ENCODE results near the gene USH2A.

The USH2A gene

DNA sequence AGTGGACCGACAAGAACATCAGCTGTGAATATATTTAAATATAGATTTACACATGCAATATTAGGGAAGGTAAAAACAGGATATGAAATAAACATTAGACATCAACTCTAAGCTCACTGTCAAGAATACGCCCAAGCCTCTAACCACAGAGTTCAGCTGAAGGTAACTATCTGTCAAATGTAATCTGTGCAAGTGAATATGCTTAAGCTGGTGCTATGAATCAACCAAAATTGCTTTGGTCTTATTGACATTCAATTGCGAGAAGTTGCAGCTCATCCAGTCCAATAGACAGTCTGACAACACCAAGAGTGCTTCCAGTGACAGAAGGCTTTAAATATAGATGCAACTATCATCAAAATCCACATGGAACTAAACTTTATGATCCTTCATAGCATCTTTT is 32.3 kb downstream of the USH2A start:
- TF ChIP-seq, protein P1, sequence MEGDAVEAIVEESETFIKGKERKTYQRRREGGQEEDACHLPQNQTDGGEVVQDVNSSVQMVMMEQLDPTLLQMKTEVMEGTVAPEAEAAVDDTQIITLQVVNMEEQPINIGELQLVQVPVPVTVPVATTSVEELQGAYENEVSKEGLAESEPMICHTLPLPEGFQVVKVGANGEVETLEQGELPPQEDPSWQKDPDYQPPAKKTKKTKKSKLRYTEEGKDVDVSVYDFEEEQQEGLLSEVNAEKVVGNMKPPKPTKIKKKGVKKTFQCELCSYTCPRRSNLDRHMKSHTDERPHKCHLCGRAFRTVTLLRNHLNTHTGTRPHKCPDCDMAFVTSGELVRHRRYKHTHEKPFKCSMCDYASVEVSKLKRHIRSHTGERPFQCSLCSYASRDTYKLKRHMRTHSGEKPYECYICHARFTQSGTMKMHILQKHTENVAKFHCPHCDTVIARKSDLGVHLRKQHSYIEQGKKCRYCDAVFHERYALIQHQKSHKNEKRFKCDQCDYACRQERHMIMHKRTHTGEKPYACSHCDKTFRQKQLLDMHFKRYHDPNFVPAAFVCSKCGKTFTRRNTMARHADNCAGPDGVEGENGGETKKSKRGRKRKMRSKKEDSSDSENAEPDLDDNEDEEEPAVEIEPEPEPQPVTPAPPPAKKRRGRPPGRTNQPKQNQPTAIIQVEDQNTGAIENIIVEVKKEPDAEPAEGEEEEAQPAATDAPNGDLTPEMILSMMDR (conservative IDR thresholded peaks at IDR 0.05; ENCODE audit: low read length), result no peak
- no peak for TF ChIP-seq EZH2phosphoT487 (IDR thresholded peaks at IDR 0.05; ENCODE audit: borderline replicate concordance)

DNA sequence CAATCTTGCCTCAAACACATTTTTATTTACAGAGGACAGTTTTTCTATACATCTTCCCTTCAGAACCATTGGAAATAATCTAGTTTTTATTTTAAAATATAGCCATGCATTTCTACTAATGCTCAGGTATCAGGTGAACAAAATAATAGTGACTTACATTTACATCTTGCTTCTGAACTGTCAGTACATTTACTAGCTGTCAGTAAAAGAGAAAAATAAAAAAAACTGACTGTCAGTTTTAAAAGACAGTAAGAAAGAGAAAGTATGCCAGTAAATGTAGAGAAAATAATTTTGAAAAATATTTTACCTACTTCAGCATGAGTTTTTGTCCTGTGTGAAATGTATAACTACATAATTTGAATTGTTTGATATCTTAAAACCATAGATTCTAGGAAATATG is 33.5 kb downstream of the USH2A start:
- Histone ChIP-seq H3K9ac (ENCODE audit: low read depth, low read length, poor library complexity, severe bottlenecking) (no peak overlapping the region), H2AFZ (ENCODE audit: low read length) (no peak overlapping the region), H4K20me1 (ENCODE audit: insufficient read depth, low read length, poor library complexity, severe bottlenecking) (no peaks in the 10 kb centered on the region), H3K79me2 (ENCODE audit: insufficient read depth, low read length) (no peaks in the 10 kb centered on the region), H3K4me1 (ENCODE audit: insufficient read depth, low read length, poor library complexity, severe bottlenecking) (no peaks in the 10 kb centered on the region), H3K36me3 (ENCODE audit: insufficient read depth, low read length) (no peaks in the 10 kb centered on the region), H3K9me3 (ENCODE audit: insufficient read depth, low read depth, low read length) (no peaks in the 10 kb centered on the region), H3K4me2 (ENCODE audit: low read depth, low read length, poor library complexity, severe bottlenecking) (no peak overlapping the region), H3K9me2 (replicated peaks; ENCODE audit: low read depth, low read length) (no peaks in the 10 kb centered on the region), H3F3A (ENCODE audit: low read depth) (no peaks in the 10 kb centered on the region), H3K27me3 (ENCODE audit: insufficient read depth, low read length, poor library complexity, severe bottlenecking) (no peaks in the 10 kb centered on the region), H3K4me3 (ENCODE audit: low read length, poor library complexity, severe bottlenecking) (no peak overlapping the region)
- TF ChIP-seq EZH2phosphoT487 (IDR thresholded peaks at IDR 0.05; ENCODE audit: borderline replicate concordance), result no peak
- TF ChIP-seq, protein P1 (conservative IDR thresholded peaks at IDR 0.05; ENCODE audit: low read length), result no peak

More for the DNA sequence above, 32.3 kb downstream of the USH2A start:
- H2AFZ ChIP-seq (ENCODE audit: low read length), result no peak overlapping the region
- H3K9ac ChIP-seq (ENCODE audit: low read depth, low read length, poor library complexity, severe bottlenecking), result no peak overlapping the region
- H3K4me1 ChIP-seq (ENCODE audit: insufficient read depth, low read length, poor library complexity, severe bottlenecking), result no peaks in the 10 kb centered on the region
- no peaks in the 10 kb centered on the region for H3K79me2 ChIP-seq (ENCODE audit: insufficient read depth, low read length)
- no peaks in the 10 kb centered on the region for H4K20me1 ChIP-seq (ENCODE audit: insufficient read depth, low read length, poor library complexity, severe bottlenecking)
- H3K4me2 ChIP-seq (ENCODE audit: low read depth, low read length, poor library complexity, severe bottlenecking), result no peak overlapping the region
- no peaks in the 10 kb centered on the region for H3K9me3 ChIP-seq (ENCODE audit: insufficient read depth, low read depth, low read length)
- H3K36me3 ChIP-seq (ENCODE audit: insufficient read depth, low read length), result no peaks in the 10 kb centered on the region
- H3K27me3 ChIP-seq (ENCODE audit: insufficient read depth, low read length, poor library complexity, severe bottlenecking), result no peaks in the 10 kb centered on the region
- no peaks in the 10 kb centered on the region for H3F3A ChIP-seq (ENCODE audit: low read depth)
- no peak overlapping the region for H3K4me3 ChIP-seq (ENCODE audit: low read length, poor library complexity, severe bottlenecking)
- H3K9me2 ChIP-seq (replicated peaks; ENCODE audit: low read depth, low read length), result no peaks in the 10 kb centered on the region

DNA sequence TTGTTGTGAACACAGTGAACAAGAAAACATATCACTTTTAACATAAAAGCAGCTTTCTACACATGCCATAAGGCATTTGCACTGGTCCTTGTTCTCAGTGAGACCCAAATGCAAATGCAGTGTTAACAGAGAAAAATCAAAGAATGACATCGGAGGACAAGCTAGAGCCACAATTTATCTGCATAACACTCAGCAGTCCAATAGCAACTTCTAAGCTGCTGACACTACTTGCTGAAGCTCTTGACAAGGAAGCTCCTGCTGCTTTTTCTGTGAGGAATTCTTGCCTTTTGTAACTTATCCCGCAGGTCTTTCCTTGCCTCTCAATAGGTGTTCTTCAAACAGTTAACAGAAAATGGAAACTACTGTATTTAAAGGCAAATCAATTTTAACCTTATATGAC is 34.7 kb downstream of the USH2A start:
- H4K20me1 ChIP-seq (ENCODE audit: insufficient read depth, low read length, poor library complexity, severe bottlenecking), result no peaks in the 10 kb centered on the region
- no peaks in the 10 kb centered on the region for H3K27me3 ChIP-seq (ENCODE audit: insufficient read depth, low read length, poor library complexity, severe bottlenecking)
- no peaks in the 10 kb centered on the region for H3K79me2 ChIP-seq (ENCODE audit: insufficient read depth, low read length)
- H3K36me3 ChIP-seq (ENCODE audit: insufficient read depth, low read length), result no peaks in the 10 kb centered on the region
- H3K4me2 ChIP-seq (ENCODE audit: low read depth, low read length, poor library complexity, severe bottlenecking), result no peak overlapping the region
- H2AFZ ChIP-seq (ENCODE audit: low read length), result no peak overlapping the region
- no peaks in the 10 kb centered on the region for H3K9me2 ChIP-seq (replicated peaks; ENCODE audit: low read depth, low read length)
- no peaks in the 10 kb centered on the region for H3K4me1 ChIP-seq (ENCODE audit: insufficient read depth, low read length, poor library complexity, severe bottlenecking)
- H3F3A ChIP-seq (ENCODE audit: low read depth), result no peaks in the 10 kb centered on the region
- no peak overlapping the region for H3K4me3 ChIP-seq (ENCODE audit: low read length, poor library complexity, severe bottlenecking)
- no peak overlapping the region for H3K9ac ChIP-seq (ENCODE audit: low read depth, low read length, poor library complexity, severe bottlenecking)
- H3K9me3 ChIP-seq (ENCODE audit: insufficient read depth, low read depth, low read length), result no peaks in the 10 kb centered on the region
- no peak for TF ChIP-seq EZH2phosphoT487 (IDR thresholded peaks at IDR 0.05; ENCODE audit: borderline replicate concordance)
- TF ChIP-seq, protein P1 (conservative IDR thresholded peaks at IDR 0.05; ENCODE audit: low read length), result no peak
